GM23338 (cell line): ENCODE data around the gene KIF6. TPM values are rescaled to one million over a fixed set of nuclear protein-coding genes. Genes with fewer than 3 reads are reported as not detected.

Experiments used
- ATAC-seq: fragments of 200-7000 bp; cut with Tn5 transposase; 3 replicates; pipeline ENCODE4 v1.9.1; 2020
- DNase-seq: peaks from one replicate; pipeline ENCODE4 v3.0.0-alpha.2; 2015; ENCODE audit warnings: low spot score
- H2AFZ ChIP-seq: fragments of 200-600 bp; sonication (generic); 2 replicates; pipeline ENCODE4 v1.8.0; 2016; ENCODE audit warnings: antibody characterized with exemption, mild to moderate bottlenecking, moderate library complexity
- H3F3A ChIP-seq: fragments of 200-600 bp; sonication (generic); replicated peaks from 2 replicates; pipeline ENCODE4 v1.8.0; 2017; ENCODE audit warnings: antibody characterized with exemption, mixed run types, low read depth
- H3K27ac ChIP-seq: fragments of 200-600 bp; sonication (generic); 2 replicates; pipeline ENCODE4 v1.6.1; 2016; ENCODE audit warnings: low read depth
- H3K27me3 ChIP-seq: fragments of 200-600 bp; sonication (generic); 2 replicates; pipeline ENCODE4 v1.8.0; 2016; ENCODE audit warnings: mild to moderate bottlenecking, mixed run types, moderate library complexity; ENCODE audit not compliant: insufficient read depth
- H3K36me3 ChIP-seq: fragments of 200-600 bp; sonication (generic); 2 replicates; pipeline ENCODE4 v1.8.0; 2016; ENCODE audit warnings: mild to moderate bottlenecking; ENCODE audit not compliant: insufficient read depth
- H3K4me1 ChIP-seq: fragments of 200-600 bp; sonication (generic); 2 replicates; pipeline ENCODE4 v1.8.0; 2016; ENCODE audit warnings: mild to moderate bottlenecking, moderate library complexity; ENCODE audit not compliant: insufficient read depth
- H3K4me2 ChIP-seq: fragments of 200-600 bp; sonication (generic); 2 replicates; pipeline ENCODE4 v1.7.1; 2017; ENCODE audit warnings: mixed run types
- H3K4me3 ChIP-seq: fragments of 200-600 bp; sonication (generic); 2 replicates; pipeline ENCODE4 v1.6.1; 2016; ENCODE audit warnings: mixed run types
- H3K79me2 ChIP-seq: fragments of 200-600 bp; sonication (generic); replicated peaks from 2 replicates; pipeline ENCODE4 v1.8.0; 2017; ENCODE audit warnings: mild to moderate bottlenecking; ENCODE audit not compliant: insufficient read depth
- H3K9me2 ChIP-seq: fragments of 200-600 bp; sonication (generic); 2 replicates; pipeline ENCODE4 v1.8.0; 2017; ENCODE audit not compliant: insufficient read depth
- H4K20me1 ChIP-seq: fragments of 200-600 bp; sonication (generic); replicated peaks from 2 replicates; pipeline ENCODE4 v1.8.0; 2017; ENCODE audit warnings: mild to moderate bottlenecking; ENCODE audit not compliant: insufficient read depth
- H3K27ac Mint-ChIP-seq: 2 replicates; pipeline ENCODE4 v1.8.0; 2020; ENCODE audit warnings: inconsistent platforms, mild to moderate bottlenecking, moderate library complexity, mixed read lengths
- H3K27me3 Mint-ChIP-seq: 3 replicates; pipeline ENCODE4 v1.8.0; 2022; ENCODE audit warnings: low read depth, mild to moderate bottlenecking, moderate library complexity, mixed read lengths, inconsistent platforms; ENCODE audit not compliant: insufficient read depth, poor library complexity
- H3K36me3 Mint-ChIP-seq: 3 replicates; pipeline ENCODE4 v1.8.0; 2021; ENCODE audit warnings: low read depth, mild to moderate bottlenecking, inconsistent platforms, moderate library complexity, mixed read lengths
- H3K4me1 Mint-ChIP-seq: 3 replicates; pipeline ENCODE4 v1.8.0; 2020; ENCODE audit warnings: mild to moderate bottlenecking, inconsistent platforms, mixed read lengths
- H3K4me3 Mint-ChIP-seq: 3 replicates; pipeline ENCODE4 v1.8.0; 2021; ENCODE audit warnings: moderate library complexity, mild to moderate bottlenecking, inconsistent platforms, mixed read lengths
- H3K9me3 Mint-ChIP-seq: 3 replicates; pipeline ENCODE4 v1.8.0; 2020; ENCODE audit warnings: moderate library complexity, mild to moderate bottlenecking, inconsistent platforms, mixed read lengths
- EZH2 ChIP-seq: fragments of 200-600 bp; sonication (generic); IDR thresholded peaks from one replicate; pipeline ENCODE4 v1.8.0; 2017; ENCODE audit warnings: antibody characterized with exemption, mild to moderate bottlenecking, low read depth; ENCODE audit not compliant: unreplicated experiment
- EZH2phosphoT487 ChIP-seq: fragments of 200-600 bp; sonication (generic); IDR thresholded peaks from one replicate; pipeline ENCODE4 v1.8.1; 2018; ENCODE audit warnings: antibody characterized with exemption; ENCODE audit not compliant: unreplicated experiment
- JUNB ChIP-seq: IDR thresholded peaks from one replicate; pipeline ENCODE4 v1.6.1; 2016; ENCODE audit warnings: antibody characterized with exemption; ENCODE audit not compliant: unreplicated experiment
- NANOG ChIP-seq: IDR thresholded peaks from 2 replicates; pipeline ENCODE4 v1.6.1; 2016; ENCODE audit warnings: antibody characterized with exemption, borderline replicate concordance
- POLR2AphosphoS5 ChIP-seq: IDR thresholded peaks from 2 replicates; pipeline ENCODE4 v1.6.1; 2016; ENCODE audit warnings: antibody characterized with exemption, low read depth
- STAT1 ChIP-seq: IDR thresholded peaks from one replicate; pipeline ENCODE4 v1.6.1; 2016; ENCODE audit warnings: antibody characterized with exemption; ENCODE audit not compliant: unreplicated experiment
- ZNF114 ChIP-seq: fragments of 250-450 bp; sonication (Bioruptor Pico); IDR thresholded peaks from 2 replicates; pipeline ENCODE4 v1.5.0; 2020; ENCODE audit warnings: mild to moderate bottlenecking, moderate library complexity
- ZNF331 ChIP-seq: fragments of 250-450 bp; sonication (Bioruptor Pico); IDR thresholded peaks from 2 replicates; pipeline ENCODE4 v1.5.0; 2020; ENCODE audit warnings: low read depth, mild to moderate bottlenecking, moderate library complexity
- polyA plus RNA-seq: library from polyadenylated mRNA; unstranded; fragments of >200 nt; fragmentation: Nextera tagmentation; extraction: Ambion mirVana; gene quantifications from 2 replicates; pipeline ENCODE4 v1.2.1, GENCODE V29; 2016
- total RNA-seq: library from RNA; depleted of rRNA; stranded (reverse); fragments of >200 nt; shearing (Covaris generic); gene quantifications from 2 replicates; pipeline ENCODE4 v1.2.3, GENCODE V29; 2014
- TF ChIP-seq, protein P1 (sequence below), 2 experiments: fragments of 200-600 bp in 1 of 2; sonication (generic) in 1 of 2; conservative IDR thresholded peaks; 2 replicates each; pipeline versions ENCODE4 v1.5.1 to v1.6.1; 2016 to 2017; ENCODE audit warnings: antibody characterized with exemption in 2 of 2, low read depth in 2 of 2, mild to moderate bottlenecking in 2 of 2, moderate library complexity in 1 of 2
- TF ChIP-seq, protein P2 (sequence below): fragments of 250-450 bp; sonication (Bioruptor Pico); IDR thresholded peaks from 2 replicates; pipeline ENCODE4 v1.5.0; 2020; ENCODE audit warnings: mild to moderate bottlenecking, moderate library complexity
- TF ChIP-seq, protein P3 (sequence below): IDR thresholded peaks from 2 replicates; pipeline ENCODE4 v1.6.1; 2016; ENCODE audit warnings: antibody characterized with exemption

The KIF6 gene
- total and polyA plus RNA-seq, 2 experiments from 2014 or later, result 0.87 to 1.7 TPM

DNA sequence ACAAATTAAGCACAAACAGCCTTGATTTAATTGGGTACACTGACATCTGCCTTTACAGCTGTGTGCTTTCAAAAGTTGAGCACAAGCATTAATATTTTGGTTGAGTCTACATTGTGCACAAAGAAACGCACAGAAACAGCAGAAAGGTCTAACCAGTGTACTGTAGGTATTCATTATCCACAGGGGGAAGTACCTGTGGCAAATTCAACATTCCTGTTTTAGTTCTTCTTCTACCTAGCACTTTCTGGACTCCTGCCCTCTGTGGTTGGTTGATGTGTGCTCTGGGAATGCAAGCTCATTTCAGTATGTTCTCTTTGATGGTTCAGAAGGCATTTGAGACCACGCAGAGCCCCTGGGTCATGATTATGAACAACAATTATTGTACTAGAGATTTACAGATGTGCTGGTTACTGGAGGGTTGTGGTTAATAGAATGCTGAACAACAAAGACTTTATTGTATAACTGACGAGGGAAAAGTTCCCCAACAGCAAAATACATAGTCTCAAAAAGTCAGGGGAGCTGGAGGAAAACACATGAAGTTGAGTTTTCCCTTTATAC, 40.4 kb upstream of the KIF6 start:
- Histone ChIP-seq H3K4me3 (no peak overlapping the region), H2AFZ (peak overlapping the region; percentile 39; the same call in 1 of the 2 replicates), H4K20me1 (no peaks in the 10 kb centered on the region), H3K4me2 (no peak overlapping the region), H3F3A (no peaks in the 10 kb centered on the region), H3K27ac (no peak overlapping the region), H3K36me3 (no peaks in the 10 kb centered on the region), H3K4me1 (no peaks in the 10 kb centered on the region), H3K27me3 (no peaks in the 10 kb centered on the region), H3K9me2 (peaks cover 6% of the 10 kb centered on the region; the same call in 1 of the 2 replicates), H3K79me2 (no peaks in the 10 kb centered on the region)
- no peaks in the 10 kb centered on the region for H3K9me3 Mint-ChIP-seq
- DNase-seq, result no peak
- no peak overlapping the region for H3K4me3 Mint-ChIP-seq
- ATAC-seq, result no peak
- no peaks in the 10 kb centered on the region for H3K36me3 Mint-ChIP-seq
- peaks cover 4% of the 10 kb centered on the region for H3K27me3 Mint-ChIP-seq
- no peak for TF ChIP-seq ZNF114 (CRISPR knock-in tag)
- TF ChIP-seq EZH2, result no peak
- TF ChIP-seq EZH2phosphoT487, result no peak
- TF ChIP-seq, protein P1, sequence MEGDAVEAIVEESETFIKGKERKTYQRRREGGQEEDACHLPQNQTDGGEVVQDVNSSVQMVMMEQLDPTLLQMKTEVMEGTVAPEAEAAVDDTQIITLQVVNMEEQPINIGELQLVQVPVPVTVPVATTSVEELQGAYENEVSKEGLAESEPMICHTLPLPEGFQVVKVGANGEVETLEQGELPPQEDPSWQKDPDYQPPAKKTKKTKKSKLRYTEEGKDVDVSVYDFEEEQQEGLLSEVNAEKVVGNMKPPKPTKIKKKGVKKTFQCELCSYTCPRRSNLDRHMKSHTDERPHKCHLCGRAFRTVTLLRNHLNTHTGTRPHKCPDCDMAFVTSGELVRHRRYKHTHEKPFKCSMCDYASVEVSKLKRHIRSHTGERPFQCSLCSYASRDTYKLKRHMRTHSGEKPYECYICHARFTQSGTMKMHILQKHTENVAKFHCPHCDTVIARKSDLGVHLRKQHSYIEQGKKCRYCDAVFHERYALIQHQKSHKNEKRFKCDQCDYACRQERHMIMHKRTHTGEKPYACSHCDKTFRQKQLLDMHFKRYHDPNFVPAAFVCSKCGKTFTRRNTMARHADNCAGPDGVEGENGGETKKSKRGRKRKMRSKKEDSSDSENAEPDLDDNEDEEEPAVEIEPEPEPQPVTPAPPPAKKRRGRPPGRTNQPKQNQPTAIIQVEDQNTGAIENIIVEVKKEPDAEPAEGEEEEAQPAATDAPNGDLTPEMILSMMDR (conservative IDR thresholded peaks at IDR 0.05; ENCODE audit: low read depth in 2 of 2), result no peak
- TF ChIP-seq POLR2AphosphoS5, result no peak
- no peak for TF ChIP-seq NANOG
- TF ChIP-seq, protein P2, sequence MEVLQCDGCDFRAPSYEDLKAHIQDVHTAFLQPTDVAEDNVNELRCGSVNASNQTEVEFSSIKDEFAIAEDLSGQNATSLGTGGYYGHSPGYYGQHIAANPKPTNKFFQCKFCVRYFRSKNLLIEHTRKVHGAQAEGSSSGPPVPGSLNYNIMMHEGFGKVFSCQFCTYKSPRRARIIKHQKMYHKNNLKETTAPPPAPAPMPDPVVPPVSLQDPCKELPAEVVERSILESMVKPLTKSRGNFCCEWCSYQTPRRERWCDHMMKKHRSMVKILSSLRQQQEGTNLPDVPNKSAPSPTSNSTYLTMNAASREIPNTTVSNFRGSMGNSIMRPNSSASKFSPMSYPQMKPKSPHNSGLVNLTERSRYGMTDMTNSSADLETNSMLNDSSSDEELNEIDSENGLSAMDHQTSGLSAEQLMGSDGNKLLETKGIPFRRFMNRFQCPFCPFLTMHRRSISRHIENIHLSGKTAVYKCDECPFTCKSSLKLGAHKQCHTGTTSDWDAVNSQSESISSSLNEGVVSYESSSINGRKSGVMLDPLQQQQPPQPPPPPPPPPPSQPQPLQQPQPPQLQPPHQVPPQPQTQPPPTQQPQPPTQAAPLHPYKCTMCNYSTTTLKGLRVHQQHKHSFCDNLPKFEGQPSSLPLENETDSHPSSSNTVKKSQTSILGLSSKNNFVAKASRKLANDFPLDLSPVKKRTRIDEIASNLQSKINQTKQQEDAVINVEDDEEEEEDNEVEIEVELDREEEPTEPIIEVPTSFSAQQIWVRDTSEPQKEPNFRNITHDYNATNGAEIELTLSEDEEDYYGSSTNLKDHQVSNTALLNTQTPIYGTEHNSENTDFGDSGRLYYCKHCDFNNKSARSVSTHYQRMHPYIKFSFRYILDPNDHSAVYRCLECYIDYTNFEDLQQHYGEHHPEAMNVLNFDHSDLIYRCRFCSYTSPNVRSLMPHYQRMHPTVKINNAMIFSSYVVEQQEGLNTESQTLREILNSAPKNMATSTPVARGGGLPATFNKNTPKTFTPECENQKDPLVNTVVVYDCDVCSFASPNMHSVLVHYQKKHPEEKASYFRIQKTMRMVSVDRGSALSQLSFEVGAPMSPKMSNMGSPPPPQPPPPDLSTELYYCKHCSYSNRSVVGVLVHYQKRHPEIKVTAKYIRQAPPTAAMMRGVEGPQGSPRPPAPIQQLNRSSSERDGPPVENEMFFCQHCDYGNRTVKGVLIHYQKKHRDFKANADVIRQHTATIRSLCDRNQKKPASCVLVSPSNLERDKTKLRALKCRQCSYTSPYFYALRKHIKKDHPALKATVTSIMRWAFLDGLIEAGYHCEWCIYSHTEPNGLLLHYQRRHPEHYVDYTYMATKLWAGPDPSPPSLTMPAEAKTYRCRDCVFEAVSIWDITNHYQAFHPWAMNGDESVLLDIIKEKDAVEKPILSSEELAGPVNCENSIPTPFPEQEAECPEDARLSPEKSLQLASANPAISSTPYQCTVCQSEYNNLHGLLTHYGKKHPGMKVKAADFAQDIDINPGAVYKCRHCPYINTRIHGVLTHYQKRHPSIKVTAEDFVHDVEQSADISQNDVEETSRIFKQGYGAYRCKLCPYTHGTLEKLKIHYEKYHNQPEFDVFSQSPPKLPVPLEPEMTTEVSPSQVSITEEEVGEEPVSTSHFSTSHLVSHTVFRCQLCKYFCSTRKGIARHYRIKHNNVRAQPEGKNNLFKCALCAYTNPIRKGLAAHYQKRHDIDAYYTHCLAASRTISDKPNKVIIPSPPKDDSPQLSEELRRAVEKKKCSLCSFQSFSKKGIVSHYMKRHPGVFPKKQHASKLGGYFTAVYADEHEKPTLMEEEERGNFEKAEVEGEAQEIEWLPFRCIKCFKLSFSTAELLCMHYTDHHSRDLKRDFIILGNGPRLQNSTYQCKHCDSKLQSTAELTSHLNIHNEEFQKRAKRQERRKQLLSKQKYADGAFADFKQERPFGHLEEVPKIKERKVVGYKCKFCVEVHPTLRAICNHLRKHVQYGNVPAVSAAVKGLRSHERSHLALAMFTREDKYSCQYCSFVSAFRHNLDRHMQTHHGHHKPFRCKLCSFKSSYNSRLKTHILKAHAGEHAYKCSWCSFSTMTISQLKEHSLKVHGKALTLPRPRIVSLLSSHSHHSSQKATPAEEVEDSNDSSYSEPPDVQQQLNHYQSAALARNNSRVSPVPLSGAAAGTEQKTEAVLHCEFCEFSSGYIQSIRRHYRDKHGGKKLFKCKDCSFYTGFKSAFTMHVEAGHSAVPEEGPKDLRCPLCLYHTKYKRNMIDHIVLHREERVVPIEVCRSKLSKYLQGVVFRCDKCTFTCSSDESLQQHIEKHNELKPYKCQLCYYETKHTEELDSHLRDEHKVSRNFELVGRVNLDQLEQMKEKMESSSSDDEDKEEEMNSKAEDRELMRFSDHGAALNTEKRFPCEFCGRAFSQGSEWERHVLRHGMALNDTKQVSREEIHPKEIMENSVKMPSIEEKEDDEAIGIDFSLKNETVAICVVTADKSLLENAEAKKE, result no peak
- no peak for TF ChIP-seq JUNB
- TF ChIP-seq, protein P3, sequence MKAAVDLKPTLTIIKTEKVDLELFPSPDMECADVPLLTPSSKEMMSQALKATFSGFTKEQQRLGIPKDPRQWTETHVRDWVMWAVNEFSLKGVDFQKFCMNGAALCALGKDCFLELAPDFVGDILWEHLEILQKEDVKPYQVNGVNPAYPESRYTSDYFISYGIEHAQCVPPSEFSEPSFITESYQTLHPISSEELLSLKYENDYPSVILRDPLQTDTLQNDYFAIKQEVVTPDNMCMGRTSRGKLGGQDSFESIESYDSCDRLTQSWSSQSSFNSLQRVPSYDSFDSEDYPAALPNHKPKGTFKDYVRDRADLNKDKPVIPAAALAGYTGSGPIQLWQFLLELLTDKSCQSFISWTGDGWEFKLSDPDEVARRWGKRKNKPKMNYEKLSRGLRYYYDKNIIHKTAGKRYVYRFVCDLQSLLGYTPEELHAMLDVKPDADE, result no peak
- no peak for TF ChIP-seq STAT1
- no peak for TF ChIP-seq ZNF331
- H3K27ac Mint-ChIP-seq, result no peak overlapping the region
- H3K4me1 Mint-ChIP-seq, result no peaks in the 10 kb centered on the region
